Measurements from ENCODE around the gene TAS2R60. TPM values are rescaled to one million over a fixed set of nuclear protein-coding genes. Genes with fewer than 3 reads are reported as not detected.

The TAS2R60 gene
- total RNA-seq, 1 donor from 2014 or later = 0.40 TPM

DNA sequence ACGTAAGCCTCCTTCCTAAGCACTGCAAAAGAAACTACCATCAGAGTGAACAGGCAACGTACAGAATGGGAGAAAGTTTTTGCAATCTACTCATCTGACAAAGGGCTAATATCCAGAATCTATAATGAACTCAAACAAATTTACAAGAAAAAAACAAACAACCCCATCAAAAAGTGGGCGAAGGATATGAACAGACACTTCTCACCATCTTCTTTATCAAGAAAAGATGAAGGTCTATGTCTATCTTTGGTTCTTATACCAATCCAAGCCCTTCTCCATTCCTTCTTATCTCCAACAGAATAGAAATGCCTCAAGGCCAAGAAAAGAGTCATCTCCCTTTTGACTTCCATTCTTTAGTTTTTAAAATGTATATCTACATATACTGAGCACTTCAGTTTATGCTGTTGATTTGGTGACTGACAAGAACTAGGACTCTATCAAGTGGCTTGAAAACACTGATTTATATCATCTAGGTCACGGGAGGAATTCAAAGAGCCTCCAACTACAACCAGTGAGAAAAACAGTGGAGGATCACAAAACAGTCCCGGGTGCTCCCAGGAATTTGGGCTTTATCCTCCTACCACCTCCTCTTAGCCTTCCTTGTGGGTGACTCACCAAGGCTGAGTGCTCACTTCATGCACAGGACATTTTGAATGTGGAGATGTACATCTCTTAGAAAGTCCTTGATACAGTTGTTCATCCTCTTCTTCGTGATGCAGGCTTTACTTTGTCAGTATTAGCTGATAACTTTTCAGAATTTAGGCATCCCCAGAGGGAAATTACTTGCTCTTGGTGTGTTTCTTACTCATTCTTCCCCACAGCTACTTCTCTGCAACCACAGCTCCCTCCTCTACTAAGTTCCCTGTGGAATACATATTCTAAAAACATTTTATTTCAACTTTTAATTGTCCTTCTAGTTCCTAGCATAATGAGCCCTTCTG, 49.8 kb downstream of the TAS2R60 start:
- intact Hi-C loops (cut with DNase I) = no loop called here
- DNase-seq (ENCODE audit: low spot score) (no peak), ATAC-seq (no peak)

DNA sequence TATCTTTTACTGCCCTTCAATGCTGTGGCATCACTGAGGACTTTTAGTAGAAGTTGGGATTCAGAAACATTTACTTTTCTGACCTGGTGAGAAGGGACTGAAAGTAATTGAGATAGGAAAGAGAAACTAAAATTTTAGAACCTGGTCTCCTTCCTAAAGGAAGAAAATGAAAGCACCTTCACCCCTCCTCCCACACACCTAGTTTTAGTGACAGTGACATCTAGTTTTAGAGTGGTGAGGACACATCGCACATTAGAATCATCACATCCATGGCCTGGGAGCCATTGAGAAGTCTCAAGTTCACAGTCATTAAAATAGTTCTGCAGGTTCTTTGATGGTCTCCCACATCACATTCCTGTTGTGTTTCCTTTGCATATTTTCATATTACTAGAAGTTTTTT, 50.5 kb downstream of the TAS2R60 start:
- no peak for DNase-seq (ENCODE audit: low spot score)
- intact Hi-C loops (cut with DNase I) = no loop called here
- no peak for ATAC-seq

Other genes starting within 250 kb of the TAS2R60 start
- not detected for gene TAS2R40, start 221.4 kb upstream of the TAS2R60 start, total RNA-seq
- gene GSTK1, start 180.0 kb upstream of the TAS2R60 start, total RNA-seq = 155 TPM
- 10.9 TPM for gene TMEM139, start 158.5 kb upstream of the TAS2R60 start, total RNA-seq
- gene CASP2, start 155.1 kb upstream of the TAS2R60 start, total RNA-seq = 33.8 TPM
- gene CLCN1, start 127.3 kb upstream of the TAS2R60 start, total RNA-seq = not detected
- 2.6 TPM for gene FAM131B, start 80.7 kb upstream of the TAS2R60 start, total RNA-seq
- gene ZYX, start 62.1 kb upstream of the TAS2R60 start, total RNA-seq = 178 TPM
- 0.22 TPM for gene EPHA1, start 34.6 kb upstream of the TAS2R60 start, total RNA-seq
- gene TAS2R41, start 34.4 kb downstream of the TAS2R60 start, total RNA-seq = not detected
- not detected for gene CTAGE15, start 128.3 kb downstream of the TAS2R60 start, total RNA-seq
- gene TCAF2, start 177.5 kb downstream of the TAS2R60 start, total RNA-seq = 2.5 TPM

Data from sciatic nerve (tissue), 2 donors.